Sigmoid colon (tissue), 3 donors: Measurements from ENCODE around the gene MEX3C.

ENCODE experiments used
- POLR2A ChIP-seq, 2 donors: fragments of 450-650 bp; IDR thresholded peaks; one replicate each; pipeline ENCODE4 v1.6.1; 2016; ENCODE audit warnings: antibody characterized with exemption in 2 of 2, mild to moderate bottlenecking in 2 of 2, moderate library complexity in 2 of 2
- TF ChIP-seq, protein P1 (sequence below), 4 experiments: fragments of 450-650 bp in 3 of 4; fragments of 200-600 bp in 1 of 4; IDR thresholded peaks; one replicate each; pipeline ENCODE4 v1.5.1; 2016 to 2019; ENCODE audit warnings: antibody characterized with exemption in 4 of 4, mild to moderate bottlenecking in 3 of 4, moderate library complexity in 2 of 4

DNA sequence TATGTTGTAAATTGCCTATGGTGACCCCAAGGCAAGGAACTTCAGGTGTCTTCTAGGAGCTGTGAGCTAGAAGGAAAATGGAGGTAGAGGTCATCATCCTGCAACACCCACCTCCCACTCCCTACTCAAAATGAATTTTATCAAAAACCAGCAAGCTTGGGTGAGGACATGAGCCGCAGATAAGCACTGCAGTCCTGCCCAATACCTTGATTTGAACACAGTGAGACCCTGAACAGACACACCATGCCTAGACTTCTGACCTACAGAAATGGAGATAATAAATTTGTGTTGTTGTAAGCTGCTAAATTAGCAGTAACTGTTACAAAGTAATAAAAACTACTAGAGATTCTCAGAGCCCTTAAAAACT lies 13.4 kb downstream of the MEX3C start:
- TF ChIP-seq, protein P1, sequence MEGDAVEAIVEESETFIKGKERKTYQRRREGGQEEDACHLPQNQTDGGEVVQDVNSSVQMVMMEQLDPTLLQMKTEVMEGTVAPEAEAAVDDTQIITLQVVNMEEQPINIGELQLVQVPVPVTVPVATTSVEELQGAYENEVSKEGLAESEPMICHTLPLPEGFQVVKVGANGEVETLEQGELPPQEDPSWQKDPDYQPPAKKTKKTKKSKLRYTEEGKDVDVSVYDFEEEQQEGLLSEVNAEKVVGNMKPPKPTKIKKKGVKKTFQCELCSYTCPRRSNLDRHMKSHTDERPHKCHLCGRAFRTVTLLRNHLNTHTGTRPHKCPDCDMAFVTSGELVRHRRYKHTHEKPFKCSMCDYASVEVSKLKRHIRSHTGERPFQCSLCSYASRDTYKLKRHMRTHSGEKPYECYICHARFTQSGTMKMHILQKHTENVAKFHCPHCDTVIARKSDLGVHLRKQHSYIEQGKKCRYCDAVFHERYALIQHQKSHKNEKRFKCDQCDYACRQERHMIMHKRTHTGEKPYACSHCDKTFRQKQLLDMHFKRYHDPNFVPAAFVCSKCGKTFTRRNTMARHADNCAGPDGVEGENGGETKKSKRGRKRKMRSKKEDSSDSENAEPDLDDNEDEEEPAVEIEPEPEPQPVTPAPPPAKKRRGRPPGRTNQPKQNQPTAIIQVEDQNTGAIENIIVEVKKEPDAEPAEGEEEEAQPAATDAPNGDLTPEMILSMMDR (IDR thresholded peaks at IDR 0.05) = no peak
- TF ChIP-seq POLR2A (IDR thresholded peaks at IDR 0.05) = no peak
